PC-3 (cell line): ENCODE results near the gene GRID2IP.

Experiments used
- CTCF ChIP-seq: fragments of 300-600 bp; sonication (generic); conservative IDR thresholded peaks from 2 replicates; pipeline ENCODE4 v1.5.1; 2017; ENCODE audit warnings: antibody characterized with exemption, low read depth, mild to moderate bottlenecking, low read length
- EZH2 ChIP-seq: fragments of 300-600 bp; sonication (generic); IDR thresholded peaks from one replicate; pipeline ENCODE4 v1.6.1; 2017; ENCODE audit warnings: antibody characterized with exemption, mild to moderate bottlenecking, low read length; ENCODE audit not compliant: unreplicated experiment

- no peak for TF ChIP-seq CTCF
- TF ChIP-seq EZH2: no peak
These were observed 3.9 kb downstream of the GRID2IP start for GRCh38 chr7:6547400-6547799.
